Measurements from ENCODE around the gene CEP128. TPM values are rescaled to one million over a fixed set of nuclear protein-coding genes. Genes with fewer than 3 reads are reported as not detected.

Gene CEP128
- total and polyA plus RNA-seq, 5 donors from 2014 or later: 9.3 to 82.8 (median 10.8) TPM

Other genes starting within 250 kb of the CEP128 start
- gene TSHR, start 13.9 kb upstream of the CEP128 start, total RNA-seq: 19.3 TPM
- gene TSHR, start 13.9 kb upstream of the CEP128 start, polyA plus RNA-seq: 10 to 100 TPM in 2 of 4 donors, 1 to 10 TPM in 2; 4.4 to 17.3 (median 11.8) TPM

Measured in CD4-positive, CD25-positive, alpha-beta regulatory T cell (primary cell).